PC-9 (cell line): ENCODE data around the gene TRIM10.

ENCODE experiments used
- EZH2 ChIP-seq: fragments of 200-600 bp; sonication (generic); IDR thresholded peaks from 2 replicates; pipeline ENCODE4 v1.8.0; 2017; ENCODE audit warnings: antibody characterized with exemption, low read depth
- TF ChIP-seq, protein P1 (sequence below): fragments of 200-600 bp; sonication (generic); conservative IDR thresholded peaks from 2 replicates; pipeline ENCODE4 v1.6.1; 2017; ENCODE audit warnings: mixed run types, antibody characterized with exemption, mild to moderate bottlenecking, moderate library complexity

- TF ChIP-seq, protein P1, sequence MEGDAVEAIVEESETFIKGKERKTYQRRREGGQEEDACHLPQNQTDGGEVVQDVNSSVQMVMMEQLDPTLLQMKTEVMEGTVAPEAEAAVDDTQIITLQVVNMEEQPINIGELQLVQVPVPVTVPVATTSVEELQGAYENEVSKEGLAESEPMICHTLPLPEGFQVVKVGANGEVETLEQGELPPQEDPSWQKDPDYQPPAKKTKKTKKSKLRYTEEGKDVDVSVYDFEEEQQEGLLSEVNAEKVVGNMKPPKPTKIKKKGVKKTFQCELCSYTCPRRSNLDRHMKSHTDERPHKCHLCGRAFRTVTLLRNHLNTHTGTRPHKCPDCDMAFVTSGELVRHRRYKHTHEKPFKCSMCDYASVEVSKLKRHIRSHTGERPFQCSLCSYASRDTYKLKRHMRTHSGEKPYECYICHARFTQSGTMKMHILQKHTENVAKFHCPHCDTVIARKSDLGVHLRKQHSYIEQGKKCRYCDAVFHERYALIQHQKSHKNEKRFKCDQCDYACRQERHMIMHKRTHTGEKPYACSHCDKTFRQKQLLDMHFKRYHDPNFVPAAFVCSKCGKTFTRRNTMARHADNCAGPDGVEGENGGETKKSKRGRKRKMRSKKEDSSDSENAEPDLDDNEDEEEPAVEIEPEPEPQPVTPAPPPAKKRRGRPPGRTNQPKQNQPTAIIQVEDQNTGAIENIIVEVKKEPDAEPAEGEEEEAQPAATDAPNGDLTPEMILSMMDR = no peak
- TF ChIP-seq EZH2 = no peak
Observed at GRCh38 chr6:30158475-30159040, 2.5 kb downstream of the TRIM10 start.
